Measurements from ENCODE around the gene FOXA3. TPM values are rescaled to one million over a fixed set of nuclear protein-coding genes. Genes with fewer than 3 reads are reported as not detected.
A peak's percentile ranks its signal among the peaks of the same experiment; 100 is the strongest.

FOXA3 gene
- total and polyA plus RNA-seq, 2 donors (not counting 3 experiments of a cell fraction or from before 2014, with no cell fraction given): 0.06 TPM; not detected in 1

- no peak for DNase-seq (ENCODE audit: low read depth, low spot score)
- Histone ChIP-seq H4K20me1 (replicated peaks; ENCODE audit: control insufficient read depth, extremely low read depth, insufficient read depth, low read length) (no peaks in the 10 kb centered on the region), H3K9me3 (replicated peaks; ENCODE audit: control insufficient read depth, insufficient read depth, low read length) (no peaks in the 10 kb centered on the region), H3K79me2 (ENCODE audit: control insufficient read depth, insufficient read depth, low read length) (peaks cover 33% of the 10 kb centered on the region), H3K27ac (ENCODE audit: insufficient read depth, low read depth, low read length) (peak overlapping the region; percentile 53), H3K4me3 (replicated peaks in 1 of 3; ENCODE audit: insufficient read depth in 1 of 3, low read depth in 1 of 3, low read length in 3 of 3) (peak overlapping the region; percentile 49 to 90 (median 86)), H2AFZ (ENCODE audit: low read depth, low read length) (peak overlapping the region; percentile 76), H3K4me2 (ENCODE audit: insufficient read depth, low read length) (peak overlapping the region; percentile 71), H3K27me3 (ENCODE audit: control insufficient read depth in 2 of 2, insufficient read depth in 2 of 2, low read length in 2 of 2) (peaks cover 20 to 22% of the 10 kb centered on the region in 2 experiments), H3K9me1 (replicated peaks; ENCODE audit: control insufficient read depth, extremely low read depth, insufficient read depth, low read length) (no peaks in the 10 kb centered on the region), H3K36me3 (ENCODE audit: control insufficient read depth in 2 of 2, extremely low read depth in 1 of 2, insufficient read depth in 2 of 2, low read length in 2 of 2) (peaks cover 2 to 6% of the 10 kb centered on the region in 2 experiments), H3K4me1 (ENCODE audit: control insufficient read depth, extremely low read depth, insufficient read depth, low read length) (peaks cover 4% of the 10 kb centered on the region), H3K9ac (replicated peaks; ENCODE audit: extremely low read depth, insufficient read depth, low read length) (peak overlapping the region; percentile 68)
- BruUV-seq (replicated peaks): TSS peak; percentile 49
- dilution Hi-C loops (cut with MboI; ENCODE audit: extremely low pct_ligation_motif_present, low sequenced_read_pairs): no loop called here
- no peak for TF ChIP-seq EZH2 (IDR thresholded peaks at IDR 0.05; ENCODE audit: borderline replicate concordance, low read depth, low read length, severe bottlenecking)
- TF ChIP-seq JUN (IDR thresholded peaks at IDR 0.05; ENCODE audit: borderline replicate concordance, insufficient read depth, insufficient read length, low read depth): no peak
- TF ChIP-seq MAX (IDR thresholded peaks at IDR 0.05; ENCODE audit: insufficient read depth, insufficient read length): no peak
- TF ChIP-seq CTCF (IDR thresholded peaks at IDR 0.05; ENCODE audit: extremely low read depth in 1 of 2, insufficient read depth in 1 of 2, low read depth in 1 of 2, low read length in 2 of 2): no peak
- no peak for TF ChIP-seq FOS (IDR thresholded peaks at IDR 0.05; ENCODE audit: borderline replicate concordance, insufficient read depth, low read length)
- TF ChIP-seq POLR2AphosphoS5 (IDR thresholded peaks at IDR 0.05; ENCODE audit: insufficient read depth, low read depth, low read length): no peak
- TF ChIP-seq MYC (IDR thresholded peaks at IDR 0.05; ENCODE audit: low read depth, low read length): no peak
- TF ChIP-seq POLR2A (IDR thresholded peaks at IDR 0.05; ENCODE audit: low read depth, low read length): no peak
- TF ChIP-seq GATA2 (IDR thresholded peaks at IDR 0.05; ENCODE audit: insufficient read depth, insufficient read length, low read depth, low read length): no peak
- CTCF ChIA-PET: interaction anchor here (1.8 kb wide), 1 partner anchor 154 kb away, joined by 6 read pairs; no protein-coding TSS in a partner anchor
- intact Hi-C loops (cut with micrococcal nuclease): no loop called here
- FAIRE-seq: no peak
- POLR2A ChIA-PET: no interaction called here
These were observed 1.9 kb upstream of the FOXA3 start for GRCh38 chr19:45862271-45862563.
